Breast epithelium (tissue), 4 donors: ENCODE measurements around the gene RXRB. TPM values are rescaled to one million over a fixed set of nuclear protein-coding genes. Genes with fewer than 3 reads are reported as not detected.

ENCODE experiments used
- DNase-seq, 2 donors: peaks; one replicate each; pipeline ENCODE4 v3.0.0-alpha.2; 2019; ENCODE audit warnings: low spot score in 2 of 2
- H3K27ac ChIP-seq, 2 donors: fragments of 200-600 bp; sonication (generic) in 1 of 2; one replicate each; pipeline ENCODE4 v1.5.1; 2016 to 2019; ENCODE audit warnings: mild to moderate bottlenecking in 1 of 2
- H3K27me3 ChIP-seq, 2 donors: fragments of 200-600 bp; sonication (generic) in 1 of 2; one replicate each; pipeline versions ENCODE4 v1.5.1 to v1.6.0; 2017 to 2019; ENCODE audit warnings: control low read depth in 1 of 2, mild to moderate bottlenecking in 1 of 2
- H3K36me3 ChIP-seq: fragments of 200-600 bp; one replicate; pipeline ENCODE4 v1.5.1; 2019
- H3K4me1 ChIP-seq, 2 donors: fragments of 200-600 bp; sonication (generic); one replicate each; pipeline ENCODE4 v1.5.1; 2016 to 2019; ENCODE audit warnings: control low read depth in 1 of 2
- H3K4me3 ChIP-seq, 3 donors: fragments of 200-600 bp; sonication (generic); 1 replicate in 2 of 3; 2 replicates in 1 of 3; pipeline ENCODE4 v1.5.1; 2016 to 2019; ENCODE audit warnings: mild to moderate bottlenecking in 3 of 3, moderate library complexity in 2 of 3
- H3K9me3 ChIP-seq, 2 donors: fragments of 200-600 bp; sonication (generic) in 1 of 2; one replicate each; pipeline ENCODE4 v1.5.1; 2016 to 2019; ENCODE audit warnings: control low read depth in 1 of 2
- CTCF ChIP-seq, 3 donors: fragments of 450-650 bp; IDR thresholded peaks; one replicate each; pipeline ENCODE4 v1.5.1; 2016 to 2017; ENCODE audit warnings: antibody characterized with exemption in 3 of 3, mild to moderate bottlenecking in 3 of 3, moderate library complexity in 3 of 3
- POLR2A ChIP-seq: fragments of 450-650 bp; IDR thresholded peaks from one replicate; pipeline ENCODE4 v1.6.1; 2016; ENCODE audit warnings: antibody characterized with exemption, mild to moderate bottlenecking, moderate library complexity
- POLR2AphosphoS5 ChIP-seq, 3 donors: sonication (generic); formaldehyde crosslinking; IDR thresholded peaks; one replicate each; pipeline ENCODE4 v1.6.1; 2017; ENCODE audit warnings: antibody characterized with exemption in 3 of 3
- intact Hi-C: fragments of 100-400 bp; cut with DNase I; formaldehyde crosslinking; loops from one replicate; pipeline ENCODE4 v1.15.1; 2023; ENCODE audit warnings: low total_unique reads
- total RNA-seq, 3 donors: library from RNA; depleted of rRNA; stranded (reverse); fragments of >200 nt; gene quantifications; one replicate each; pipeline ENCODE4 v1.1.0, GENCODE V29; 2016

Gene RXRB
- total RNA-seq, 3 donors from 2014 or later = 27.4 to 39.1 (median 27.5) TPM

- H3K27me3 ChIP-seq = no peaks in the 10 kb centered on the region
- no peaks in the 10 kb centered on the region for H3K9me3 ChIP-seq
- TF ChIP-seq POLR2AphosphoS5 (IDR thresholded peaks at IDR 0.05) (no peak), CTCF (IDR thresholded peaks at IDR 0.05) (no peak), POLR2A (no peak)
- H3K4me3 ChIP-seq = peak overlapping the region; percentile 73 to 91 (median 91)
- no peaks in the 10 kb centered on the region for H3K36me3 ChIP-seq
- peak; percentile 69 to 73 for DNase-seq
- H3K27ac ChIP-seq = peak overlapping the region; percentile 97 to 99
- peaks cover 5 to 22% of the 10 kb centered on the region in 2 donors for H3K4me1 ChIP-seq
- intact Hi-C loops = no loop called here
Measured at GRCh38 chr6:33207552-33208090, 7.2 kb upstream of the RXRB start.

DNA sequence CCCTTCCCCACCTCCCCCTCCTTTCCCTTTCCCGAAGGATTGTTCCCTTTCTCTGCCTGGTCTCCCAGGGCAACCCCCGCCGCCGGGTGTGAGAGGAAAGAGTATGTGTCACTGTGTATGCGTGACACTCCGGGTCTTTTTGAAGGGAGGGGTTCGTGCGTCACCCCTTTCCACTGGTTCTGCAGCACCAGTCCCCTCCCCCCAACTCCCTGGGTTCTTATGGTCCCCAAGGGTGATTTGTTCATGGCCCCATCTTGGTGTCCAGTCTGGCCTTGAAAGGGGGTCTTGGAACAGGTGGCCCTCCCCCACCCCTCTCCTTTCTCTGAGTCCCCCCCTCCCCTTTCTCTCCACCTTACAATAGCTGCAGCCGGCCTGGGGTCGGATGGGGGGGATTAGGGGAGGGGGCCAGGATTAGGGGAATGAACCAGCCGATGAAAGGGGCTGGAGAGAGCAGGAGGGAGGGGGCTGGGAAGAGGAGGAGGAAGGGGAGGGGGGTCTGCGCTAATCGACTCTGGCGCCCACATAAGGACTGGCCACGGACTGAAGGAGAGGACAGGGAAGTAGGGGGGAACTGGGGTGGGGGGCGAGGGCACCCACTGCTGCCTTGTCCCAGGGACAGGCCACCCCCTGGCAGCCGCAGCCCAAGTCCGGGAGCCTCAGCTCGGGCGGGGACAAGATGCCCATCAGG, 6.5 kb upstream of the RXRB start:
- Histone ChIP-seq H3K27ac (peak overlapping the region; percentile 97 to 99), H3K27me3 (no peaks in the 10 kb centered on the region), H3K36me3 (no peaks in the 10 kb centered on the region), H3K9me3 (no peaks in the 10 kb centered on the region), H3K4me1 (peaks cover 9 to 27% of the 10 kb centered on the region in 2 donors), H3K4me3 (peak overlapping the region; percentile 73 to 91 (median 91))
- intact Hi-C loops = no loop called here
- no peak for DNase-seq
- TF ChIP-seq CTCF (IDR thresholded peaks at IDR 0.05) = no peak
- TF ChIP-seq POLR2A = no peak
- TF ChIP-seq POLR2AphosphoS5 (IDR thresholded peaks at IDR 0.05) = no peak

- intact Hi-C loops = no loop called here
- no peaks in the 10 kb centered on the region for H3K27me3 ChIP-seq
- no peak overlapping the region for H3K27ac ChIP-seq
- no peaks in the 10 kb centered on the region for H3K36me3 ChIP-seq
- no peak overlapping the region for H3K4me3 ChIP-seq
- no peak for DNase-seq
- TF ChIP-seq CTCF (IDR thresholded peaks at IDR 0.05) (no peak), POLR2A (no peak), POLR2AphosphoS5 (IDR thresholded peaks at IDR 0.05) (no peak)
- H3K9me3 ChIP-seq = no peaks in the 10 kb centered on the region
- H3K4me1 ChIP-seq = peaks cover 15 to 33% of the 10 kb centered on the region in 2 donors
Measured at GRCh38 chr6:33206027-33206863, 5.8 kb upstream of the RXRB start.

GRCh38 chr6:33205191-33206026, 4.9 kb upstream of the RXRB start:
- Histone ChIP-seq H3K4me3 (peak overlapping the region; percentile 62 to 87 (median 74)), H3K27me3 (no peaks in the 10 kb centered on the region), H3K9me3 (no peaks in the 10 kb centered on the region), H3K4me1 (peaks cover 15 to 33% of the 10 kb centered on the region in 2 donors), H3K36me3 (no peaks in the 10 kb centered on the region), H3K27ac (peak overlapping the region; percentile 81 to 85)
- DNase-seq = no peak
- intact Hi-C loops = no loop called here
- no peak for TF ChIP-seq POLR2A
